Renal cortex interstitium (tissue), 11 donors: ENCODE data around the gene HMCN2. TPM values are rescaled to one million over a fixed set of nuclear protein-coding genes. Genes with fewer than 3 reads are reported as not detected.

ENCODE experiments used
- DNase-seq, 11 donors: peaks; one replicate each; pipeline ENCODE4 v3.0.0-alpha.2; 2013; ENCODE audit warnings: low read depth in 9 of 11, low spot score in 4 of 11; ENCODE audit errors: extremely low read depth in 1 of 11
- polyA plus RNA-seq, 3 donors: library from polyadenylated mRNA; unstranded; fragments of 120-200 nt; gene quantifications; one replicate each; pipeline ENCODE4 v1.2.1, GENCODE V29; 2013; ENCODE audit not compliant: insufficient read length in 3 of 3

HMCN2 gene
- polyA plus RNA-seq, 3 donors = 0.76 to 1.6 (median 1.3) TPM

GRCh38 chr9:130368631-130369103, 103.1 kb downstream of the HMCN2 start:
- no peak for DNase-seq

- no peak for DNase-seq
These were observed 104.7 kb downstream of the HMCN2 start for GRCh38 chr9:130370226-130370625.

DNA sequence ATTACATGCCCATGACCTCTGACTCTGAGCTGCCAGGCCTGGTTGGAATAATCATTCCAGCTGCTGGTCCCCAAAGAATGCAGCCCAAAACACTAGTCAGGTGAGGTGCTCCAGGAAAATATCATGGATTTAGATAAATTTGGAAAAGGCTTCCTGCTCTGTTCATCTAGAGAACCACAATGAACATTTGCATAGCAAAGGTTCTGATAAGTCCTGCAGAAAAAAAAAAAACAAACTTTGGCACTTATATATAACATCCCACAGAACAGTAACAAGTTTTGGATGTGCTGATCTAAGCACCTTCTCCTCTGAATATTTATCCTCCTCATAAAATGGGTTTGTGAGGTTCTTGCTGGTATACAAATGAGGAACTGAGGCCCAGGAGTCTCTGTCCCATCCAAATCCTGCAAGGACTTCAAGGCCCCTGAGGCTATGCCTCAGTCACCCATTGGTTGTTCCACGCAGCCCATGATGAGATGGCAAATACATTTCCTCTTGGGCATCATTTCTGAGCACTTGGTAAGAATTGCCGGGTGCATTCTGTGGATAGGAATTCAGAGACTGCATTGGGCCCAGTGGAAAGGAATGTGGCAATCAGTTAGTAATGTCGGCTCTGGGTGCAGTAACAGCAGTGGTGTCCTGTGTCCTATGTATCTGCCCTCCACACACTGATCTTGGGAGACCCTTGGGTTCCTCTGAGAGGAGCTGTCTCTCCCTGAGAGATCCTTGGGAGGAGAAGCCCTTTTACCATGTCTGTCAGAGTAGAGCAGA, 105.8 kb downstream of the HMCN2 start:
- no peak for DNase-seq

DNA sequence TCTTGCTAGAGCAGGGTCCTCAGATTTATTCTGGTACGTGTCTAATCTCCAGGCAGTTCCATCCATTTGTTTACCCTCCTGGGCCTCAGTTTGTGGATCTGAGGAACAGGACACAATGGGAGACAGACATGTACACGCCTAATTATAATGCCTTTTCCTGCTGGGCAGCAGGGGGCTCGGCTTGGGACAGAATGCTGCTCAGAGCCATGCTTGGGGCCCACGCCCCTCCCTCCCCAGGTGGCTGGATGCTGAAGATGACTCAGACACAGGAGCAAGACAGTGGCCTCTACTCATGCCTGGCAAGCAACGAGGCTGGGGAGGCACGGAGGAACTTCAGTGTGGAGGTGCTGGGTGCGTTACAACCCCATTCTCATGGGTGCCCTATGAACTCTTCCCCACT, 106.5 kb downstream of the HMCN2 start:
- DNase-seq = no peak

- DNase-seq = no peak
These were observed 108.2 kb downstream of the HMCN2 start for GRCh38 chr9:130373679-130374325.

DNA sequence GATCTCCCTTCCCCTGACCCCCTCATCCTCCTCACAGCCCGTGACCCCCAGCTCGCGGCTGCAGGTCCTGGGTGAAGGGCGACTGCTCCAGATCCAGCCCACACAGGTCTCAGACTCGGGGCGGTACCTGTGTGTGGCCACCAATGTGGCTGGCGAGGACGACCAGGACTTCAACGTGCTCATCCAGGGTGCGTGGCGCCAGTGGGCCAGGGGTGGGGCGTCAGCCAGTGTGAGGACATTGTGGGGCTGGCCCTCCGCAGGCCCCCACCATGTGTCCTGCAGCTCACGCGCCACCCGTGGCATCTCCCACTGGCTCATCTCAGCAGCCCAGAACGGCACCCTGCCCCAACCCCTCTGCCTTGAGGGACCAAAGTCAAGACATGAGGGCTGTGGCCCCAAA, 112.1 kb downstream of the HMCN2 start:
- no peak for DNase-seq

- no peak for DNase-seq
These were observed 113.5 kb downstream of the HMCN2 start for GRCh38 chr9:130378875-130379648.

GRCh38 chr9:130379649-130379970, 114.0 kb downstream of the HMCN2 start:
- DNase-seq = no peak

DNA sequence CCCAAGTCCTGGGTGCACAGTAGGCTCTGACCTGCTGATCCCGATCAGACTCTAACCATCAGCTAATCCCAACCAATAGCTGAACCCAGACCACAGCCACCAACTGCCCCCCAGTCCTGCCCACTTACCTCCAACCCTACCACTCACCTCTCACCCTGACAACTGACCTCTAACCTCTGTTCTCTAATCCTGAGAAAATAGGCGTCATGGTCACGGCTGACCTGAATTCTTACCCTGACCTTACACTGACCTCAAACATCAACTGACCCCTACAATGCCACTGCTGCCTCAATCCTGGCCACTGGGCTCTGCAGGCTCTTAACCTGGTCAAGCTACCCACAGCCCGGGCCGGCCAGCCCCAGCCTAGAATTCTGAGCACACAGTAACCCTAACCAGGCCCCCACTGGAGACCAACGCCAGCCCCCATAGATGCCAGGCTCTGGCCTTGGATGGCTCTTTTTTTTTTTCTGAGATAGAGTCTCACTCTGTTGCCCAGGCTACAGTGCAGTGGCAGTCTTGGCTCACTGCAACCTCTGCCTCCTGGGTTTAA, 115.4 kb downstream of the HMCN2 start:
- DNase-seq = no peak

- no peak for DNase-seq
These were observed 116.1 kb downstream of the HMCN2 start for GRCh38 chr9:130381660-130382059.

DNA sequence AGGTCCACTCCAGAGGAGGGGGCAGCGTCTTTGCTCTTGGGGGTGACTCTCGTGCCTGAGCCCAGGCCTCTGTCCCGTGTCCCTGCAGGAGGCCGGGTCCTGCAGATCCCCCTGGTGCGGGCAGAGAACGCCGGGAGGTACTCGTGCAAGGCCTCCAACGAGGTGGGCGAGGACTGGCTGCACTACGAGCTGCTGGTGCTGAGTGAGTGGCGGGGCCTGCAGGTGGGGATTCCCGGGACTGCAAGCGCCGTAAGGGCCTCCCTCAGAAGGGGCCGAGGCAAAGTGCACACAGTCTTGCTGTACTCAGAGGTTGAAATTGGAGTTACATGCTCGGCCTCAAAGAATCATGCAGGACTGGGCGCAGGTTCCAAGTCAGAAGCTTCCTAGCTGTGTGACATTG, 116.5 kb downstream of the HMCN2 start:
- no peak for DNase-seq

- no peak for DNase-seq
These were observed 117.2 kb downstream of the HMCN2 start for GRCh38 chr9:130382636-130383349.

GRCh38 chr9:130383350-130383715, 117.8 kb downstream of the HMCN2 start:
- no peak for DNase-seq

GRCh38 chr9:130383979-130384676, 118.6 kb downstream of the HMCN2 start:
- no peak for DNase-seq

DNA sequence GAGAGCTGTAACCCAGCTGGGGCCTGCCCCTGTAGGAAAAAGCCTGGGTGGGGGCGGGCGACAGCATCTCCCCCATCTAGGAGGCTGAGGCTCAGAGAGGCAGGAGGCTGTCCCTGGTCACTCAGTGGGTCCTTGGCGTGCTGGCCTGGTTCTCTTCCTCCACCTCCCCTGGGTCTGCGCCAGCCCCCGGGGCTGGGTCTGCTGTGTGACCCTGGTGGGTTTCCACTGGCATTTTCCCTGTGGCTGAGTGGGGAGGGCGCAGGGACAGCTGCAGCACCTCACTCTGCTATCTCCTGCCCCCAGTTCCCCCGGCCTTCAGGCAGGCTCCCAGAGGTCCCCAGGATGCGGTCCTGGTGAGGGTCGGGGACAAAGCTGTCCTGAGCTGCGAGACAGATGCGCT, 119.7 kb downstream of the HMCN2 start:
- no peak for DNase-seq

GRCh38 chr9:130387398-130387797, 121.8 kb downstream of the HMCN2 start:
- DNase-seq = no peak

DNA sequence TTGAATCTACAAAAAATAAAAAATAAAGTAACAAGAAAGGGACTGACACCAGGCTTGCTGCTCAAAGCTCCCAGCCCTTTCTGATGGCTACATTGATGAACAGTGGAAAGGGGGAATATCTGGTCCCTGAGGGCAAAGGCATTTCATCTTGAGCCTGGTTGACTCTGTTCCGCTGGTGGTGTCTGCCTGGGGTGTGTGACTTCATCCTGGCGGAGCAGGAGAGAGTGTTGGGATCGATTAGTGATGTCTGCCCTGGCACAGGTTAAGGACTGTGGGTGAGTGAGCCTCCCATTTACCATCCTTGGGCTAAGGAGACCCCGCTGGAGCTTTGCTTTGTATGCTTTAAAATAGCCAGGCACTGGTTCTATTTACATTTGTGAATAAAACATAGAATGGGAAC, 122.3 kb downstream of the HMCN2 start:
- DNase-seq = no peak

GRCh38 chr9:130390390-130390789, 124.8 kb downstream of the HMCN2 start:
- DNase-seq = no peak

- DNase-seq = no peak
These were observed 125.4 kb downstream of the HMCN2 start for GRCh38 chr9:130390986-130391385.
